ENCODE results near the gene SAMHD1.
A peak's percentile ranks its signal among the peaks of the same experiment; 100 is the strongest.
"Not testable (repeated sequence)": the region's sequence is repeated elsewhere in the genome, so short reads cannot be mapped to it uniquely, and the experiment has no call there.

The SAMHD1 gene

GRCh38 chr20:36880741-36881250 lies 70.7 kb downstream of the SAMHD1 start:
- H3K27ac ChIP-seq (ENCODE audit: low read depth, low read length): no peak overlapping the region
- H4K5ac ChIP-seq (ENCODE audit: low read length): no peak overlapping the region
- no peak overlapping the region for H3K9ac ChIP-seq (ENCODE audit: low read length)
- H4K8ac ChIP-seq (ENCODE audit: low read depth, low read length): no peak overlapping the region
- H3K23ac ChIP-seq (ENCODE audit: low read length): no peak overlapping the region
- H3K27me3 ChIP-seq (ENCODE audit: insufficient read depth, low read length, poor library complexity): no peaks in the 10 kb centered on the region
- H3K56ac ChIP-seq (ENCODE audit: low read length): no peak overlapping the region
- H3K79me2 ChIP-seq (ENCODE audit: control insufficient read depth, insufficient read depth, low read length): no peaks in the 10 kb centered on the region
- no peak overlapping the region for H2BK5ac ChIP-seq (ENCODE audit: low read length)
- no peak overlapping the region for H2BK15ac ChIP-seq (replicated peaks; ENCODE audit: low read depth)
- no peaks in the 10 kb centered on the region for H3K36me3 ChIP-seq (ENCODE audit: control insufficient read depth, insufficient read depth, low read length)
- H2AK5ac ChIP-seq (ENCODE audit: low read length): no peak overlapping the region
- H3K18ac ChIP-seq (ENCODE audit: low read length): no peak overlapping the region
- no peak overlapping the region for H2BK120ac ChIP-seq (ENCODE audit: low read depth, low read length)
- H3K4me3 ChIP-seq (ENCODE audit: low read length): no peak overlapping the region
- no peak for DNase-seq
- H3K4me2 ChIP-seq (ENCODE audit: low read length): no peak overlapping the region
- no peaks in the 10 kb centered on the region for H3K4me1 ChIP-seq (ENCODE audit: control insufficient read depth, low read depth, low read length)
- no CpG with 5 or more reads among the region's 11 CpGs for WGBS (ENCODE audit: extremely low coverage, insufficient coverage, low lambda C conversion rate)
- H3K79me1 ChIP-seq (ENCODE audit: low read length): no peaks in the 10 kb centered on the region
- H3K4ac ChIP-seq (ENCODE audit: low read depth, low read length): no peak overlapping the region

DNA sequence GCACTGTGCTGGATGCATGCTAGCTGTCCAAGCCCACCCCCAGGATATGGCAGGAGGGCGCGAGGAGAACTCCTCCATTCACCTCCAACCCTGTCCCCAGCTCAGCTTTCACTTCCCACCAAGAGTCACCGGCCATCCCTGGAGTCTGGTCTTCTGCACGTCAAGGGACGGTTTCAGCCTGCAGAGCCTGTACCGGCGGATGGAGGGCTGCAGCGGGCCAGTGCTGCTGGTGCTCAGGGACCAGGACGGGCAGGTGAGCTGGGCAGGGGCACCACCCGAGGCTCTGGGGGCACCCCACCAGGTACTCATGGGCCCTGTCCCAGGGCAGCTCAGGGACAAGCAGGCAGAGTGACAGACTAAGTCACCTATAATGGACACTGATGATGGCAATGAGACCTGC lies 72.6 kb downstream of the SAMHD1 start:
- Histone ChIP-seq H3K18ac (ENCODE audit: low read length) (no peak overlapping the region), H3K4me2 (ENCODE audit: low read length) (no peak overlapping the region), H2AK5ac (ENCODE audit: low read length) (no peak overlapping the region), H3K27ac (ENCODE audit: low read depth, low read length) (no peak overlapping the region), H2BK5ac (ENCODE audit: low read length) (no peak overlapping the region), H3K79me2 (ENCODE audit: control insufficient read depth, insufficient read depth, low read length) (no peaks in the 10 kb centered on the region), H2BK120ac (ENCODE audit: low read depth, low read length) (no peak overlapping the region), H3K36me3 (ENCODE audit: control insufficient read depth, insufficient read depth, low read length) (no peaks in the 10 kb centered on the region), H3K56ac (ENCODE audit: low read length) (no peak overlapping the region), H3K9ac (ENCODE audit: low read length) (no peak overlapping the region), H3K4me3 (ENCODE audit: low read length) (no peak overlapping the region), H3K4me1 (ENCODE audit: control insufficient read depth, low read depth, low read length) (no peaks in the 10 kb centered on the region), H2BK15ac (replicated peaks; ENCODE audit: low read depth) (no peak overlapping the region), H3K4ac (ENCODE audit: low read depth, low read length) (no peak overlapping the region), H4K8ac (ENCODE audit: low read depth, low read length) (no peak overlapping the region), H3K27me3 (ENCODE audit: insufficient read depth, low read length, poor library complexity) (no peaks in the 10 kb centered on the region), H3K23ac (ENCODE audit: low read length) (no peak overlapping the region), H3K79me1 (ENCODE audit: low read length) (no peaks in the 10 kb centered on the region), H4K5ac (ENCODE audit: low read length) (no peak overlapping the region)
- DNase-seq: no peak
- no CpG with 5 or more reads among the region's 10 CpGs for WGBS (ENCODE audit: extremely low coverage, insufficient coverage, low lambda C conversion rate)

DNA sequence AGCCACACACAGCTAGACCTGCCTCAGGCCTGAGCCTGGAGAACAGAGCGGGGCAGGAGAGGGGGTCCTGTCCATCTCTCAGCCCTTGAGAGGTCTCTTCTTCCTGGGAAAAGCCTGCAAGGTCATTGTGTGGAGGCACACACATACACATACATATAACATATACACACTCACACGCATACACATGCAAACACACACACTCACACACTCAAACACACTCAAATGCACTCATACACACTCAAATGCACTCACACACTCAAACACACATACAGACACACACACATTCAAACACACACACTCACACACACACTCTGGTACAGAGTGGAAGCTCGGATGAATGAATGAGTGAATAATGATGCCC lies 75.1 kb downstream of the SAMHD1 start:
- H3K4me2 ChIP-seq (ENCODE audit: low read length): no peak overlapping the region

GRCh38 chr20:36875702-36876472 lies 75.6 kb downstream of the SAMHD1 start, which contains the start of gene TLDC2:
TSS of gene TLDC2 (plus strand) at chr20:36876138. CDS start at chr20:36876175, 37 bp downstream.
- H3K27ac ChIP-seq (ENCODE audit: low read depth, low read length): no peak within 1 kb of the TSS
- no peak within 1 kb of the TSS for H3K4me3 ChIP-seq (ENCODE audit: low read length)
- no peak within 1 kb of the TSS for H4K8ac ChIP-seq (ENCODE audit: low read depth, low read length)
- no peak within 1 kb of the TSS for H3K23ac ChIP-seq (ENCODE audit: low read length)
- no peak within 1 kb of the TSS for H2BK15ac ChIP-seq (replicated peaks; ENCODE audit: low read depth)
- no peak within 1 kb of the TSS for H2AK5ac ChIP-seq (ENCODE audit: low read length)
- no peak for DNase-seq
- H2BK5ac ChIP-seq (ENCODE audit: low read length): no peak within 1 kb of the TSS
- no peaks in the 10 kb centered on the region for H3K79me2 ChIP-seq (ENCODE audit: control insufficient read depth, insufficient read depth, low read length)
- peak within 1 kb of the TSS; percentile 15 for H3K56ac ChIP-seq (ENCODE audit: low read length)
- H3K4ac ChIP-seq (ENCODE audit: low read depth, low read length): no peak within 1 kb of the TSS
- no peaks in the 10 kb centered on the region for H3K36me3 ChIP-seq (ENCODE audit: control insufficient read depth, insufficient read depth, low read length)
- H3K18ac ChIP-seq (ENCODE audit: low read length): no peak within 1 kb of the TSS
- H2BK120ac ChIP-seq (ENCODE audit: low read depth, low read length): no peak within 1 kb of the TSS
- H4K5ac ChIP-seq (ENCODE audit: low read length): no peak within 1 kb of the TSS
- no CpG with 5 or more reads among the region's 14 CpGs for WGBS (ENCODE audit: extremely low coverage, insufficient coverage, low lambda C conversion rate)
- no peaks in the 10 kb centered on the region for H3K27me3 ChIP-seq (ENCODE audit: insufficient read depth, low read length, poor library complexity)
- H3K79me1 ChIP-seq (ENCODE audit: low read length): no peaks in the 10 kb centered on the region
- no peaks in the 10 kb centered on the region for H3K4me1 ChIP-seq (ENCODE audit: control insufficient read depth, low read depth, low read length)
- H3K4me2 ChIP-seq (ENCODE audit: low read length): no peak within 1 kb of the TSS
- no peak within 1 kb of the TSS for H3K9ac ChIP-seq (ENCODE audit: low read length)

More for the DNA sequence above, 75.1 kb downstream of the SAMHD1 start:
- H4K5ac ChIP-seq (ENCODE audit: low read length): no peak overlapping the region
- no peak overlapping the region for H3K9ac ChIP-seq (ENCODE audit: low read length)
- H2AK5ac ChIP-seq (ENCODE audit: low read length): no peak overlapping the region
- no peak overlapping the region for H3K27ac ChIP-seq (ENCODE audit: low read depth, low read length)
- H2BK15ac ChIP-seq (replicated peaks; ENCODE audit: low read depth): no peak overlapping the region
- DNase-seq: no peak
- H3K27me3 ChIP-seq (ENCODE audit: insufficient read depth, low read length, poor library complexity): no peaks in the 10 kb centered on the region
- no CpG with 5 or more reads among the region's 3 CpGs for WGBS (ENCODE audit: extremely low coverage, insufficient coverage, low lambda C conversion rate)
- H3K4ac ChIP-seq (ENCODE audit: low read depth, low read length): no peak overlapping the region
- no peaks in the 10 kb centered on the region for H3K36me3 ChIP-seq (ENCODE audit: control insufficient read depth, insufficient read depth, low read length)
- no peaks in the 10 kb centered on the region for H3K4me1 ChIP-seq (ENCODE audit: control insufficient read depth, low read depth, low read length)
- no peak overlapping the region for H3K56ac ChIP-seq (ENCODE audit: low read length)
- H3K18ac ChIP-seq (ENCODE audit: low read length): no peak overlapping the region
- H3K4me3 ChIP-seq (ENCODE audit: low read length): no peak overlapping the region
- no peaks in the 10 kb centered on the region for H3K79me2 ChIP-seq (ENCODE audit: control insufficient read depth, insufficient read depth, low read length)
- H3K79me1 ChIP-seq (ENCODE audit: low read length): no peaks in the 10 kb centered on the region
- H2BK120ac ChIP-seq (ENCODE audit: low read depth, low read length): no peak overlapping the region
- no peak overlapping the region for H2BK5ac ChIP-seq (ENCODE audit: low read length)
- no peak overlapping the region for H3K23ac ChIP-seq (ENCODE audit: low read length)
- no peak overlapping the region for H4K8ac ChIP-seq (ENCODE audit: low read depth, low read length)

- H2BK120ac ChIP-seq (ENCODE audit: low read depth, low read length); H3K9ac ChIP-seq (ENCODE audit: low read length); H3K36me3 ChIP-seq (ENCODE audit: control insufficient read depth, insufficient read depth, low read length); H3K4me2 ChIP-seq (ENCODE audit: low read length); H3K79me1 ChIP-seq (ENCODE audit: low read length); H3K27me3 ChIP-seq (ENCODE audit: insufficient read depth, low read length, poor library complexity); H4K5ac ChIP-seq (ENCODE audit: low read length); H3K27ac ChIP-seq (ENCODE audit: low read depth, low read length); H3K56ac ChIP-seq (ENCODE audit: low read length); H3K4me1 ChIP-seq (ENCODE audit: control insufficient read depth, low read depth, low read length); DNase-seq; H3K18ac ChIP-seq (ENCODE audit: low read length); H3K4ac ChIP-seq (ENCODE audit: low read depth, low read length); H2BK15ac ChIP-seq (replicated peaks; ENCODE audit: low read depth); H3K79me2 ChIP-seq (ENCODE audit: control insufficient read depth, insufficient read depth, low read length); H2AK5ac ChIP-seq (ENCODE audit: low read length); H2BK5ac ChIP-seq (ENCODE audit: low read length); H3K4me3 ChIP-seq (ENCODE audit: low read length); H4K8ac ChIP-seq (ENCODE audit: low read depth, low read length); H3K23ac ChIP-seq (ENCODE audit: low read length): not testable (repeated sequence)
- WGBS (ENCODE audit: extremely low coverage, insufficient coverage, low lambda C conversion rate): no CpG with 5 or more reads among the region's 5 CpGs
These were observed 76.4 kb downstream of the SAMHD1 start for GRCh38 chr20:36875093-36875492.

All from mesendoderm (in vitro differentiated cells).